Stimulated activated CD4-positive, alpha-beta T cell treated with anti-CD3 and anti-CD28 coated beads, Interleukin-15, amount 100 ng/mL, for 1 hour (primary cell): ENCODE data around the gene BEST2.
"Not testable (repeated sequence)": the region's sequence is repeated elsewhere in the genome, so short reads cannot be mapped to it uniquely, and the experiment has no call there.

Source experiments
- DNase-seq, 2 donors: peaks; one replicate each; pipeline ENCODE4 v3.0.0-alpha.2; 2020; ENCODE audit warnings: low read depth in 1 of 2, low spot score in 1 of 2

The BEST2 gene

GRCh38 chr19:12797607-12798006, 46.0 kb downstream of the BEST2 start:
- not testable (repeated sequence) for DNase-seq

- DNase-seq: no peak
Observed at GRCh38 chr19:12799742-12800465, 48.3 kb downstream of the BEST2 start.

- no peak for DNase-seq
Observed at GRCh38 chr19:12800466-12800770, 48.8 kb downstream of the BEST2 start.

- DNase-seq: no peak
Observed at GRCh38 chr19:12800923-12801465, 49.4 kb downstream of the BEST2 start.

- peak; percentile 58 to 66 for DNase-seq
Observed at GRCh38 chr19:12801466-12802266, 50.1 kb downstream of the BEST2 start, which contains the start of the genes PRDX2 and THSD8. PRDX2 (minus strand) TSS chr19:12801800; CDS start chr19:12801261, 539 bp downstream. THSD8 (plus strand) TSS chr19:12802069; CDS start chr19:12802072, 3 bp downstream.

- DNase-seq: no peak
Observed at GRCh38 chr19:12802267-12803106, 50.9 kb downstream of the BEST2 start.

- no peak for DNase-seq
Observed at GRCh38 chr19:12804051-12804450, 52.5 kb downstream of the BEST2 start.

- DNase-seq: peak; percentile 75 to 84
Observed at GRCh38 chr19:12806242-12807081, 54.9 kb downstream of the BEST2 start, which contains the start of gene RNASEH2A. RNASEH2A (plus strand) TSS chr19:12806584; CDS start chr19:12806674, 90 bp downstream.
